Activated naive CD4-positive, alpha-beta T cell treated with anti-CD3 and anti-CD28 coated beads, Interleukin-2, amount 50 U/mL, for 24 hours (primary cell): ENCODE results near the gene OR10G3.

ENCODE experiments used
- H3K27ac Mint-ChIP-seq: one replicate; pipeline ENCODE4 v1.8.0; 2021; ENCODE audit warnings: mild to moderate bottlenecking, mixed read lengths
- H3K27me3 Mint-ChIP-seq: one replicate; pipeline ENCODE4 v1.8.0; 2021; ENCODE audit warnings: mixed read lengths
- H3K36me3 Mint-ChIP-seq: one replicate; pipeline ENCODE4 v1.8.0; 2021; ENCODE audit warnings: mixed read lengths
- H3K4me1 Mint-ChIP-seq: one replicate; pipeline ENCODE4 v1.8.0; 2021; ENCODE audit warnings: mixed read lengths
- H3K4me3 Mint-ChIP-seq: one replicate; pipeline ENCODE4 v1.8.0; 2021; ENCODE audit warnings: mild to moderate bottlenecking, mixed read lengths
- H3K9me3 Mint-ChIP-seq: one replicate; pipeline ENCODE4 v1.8.0; 2021; ENCODE audit warnings: mixed read lengths

OR10G3 gene

DNA sequence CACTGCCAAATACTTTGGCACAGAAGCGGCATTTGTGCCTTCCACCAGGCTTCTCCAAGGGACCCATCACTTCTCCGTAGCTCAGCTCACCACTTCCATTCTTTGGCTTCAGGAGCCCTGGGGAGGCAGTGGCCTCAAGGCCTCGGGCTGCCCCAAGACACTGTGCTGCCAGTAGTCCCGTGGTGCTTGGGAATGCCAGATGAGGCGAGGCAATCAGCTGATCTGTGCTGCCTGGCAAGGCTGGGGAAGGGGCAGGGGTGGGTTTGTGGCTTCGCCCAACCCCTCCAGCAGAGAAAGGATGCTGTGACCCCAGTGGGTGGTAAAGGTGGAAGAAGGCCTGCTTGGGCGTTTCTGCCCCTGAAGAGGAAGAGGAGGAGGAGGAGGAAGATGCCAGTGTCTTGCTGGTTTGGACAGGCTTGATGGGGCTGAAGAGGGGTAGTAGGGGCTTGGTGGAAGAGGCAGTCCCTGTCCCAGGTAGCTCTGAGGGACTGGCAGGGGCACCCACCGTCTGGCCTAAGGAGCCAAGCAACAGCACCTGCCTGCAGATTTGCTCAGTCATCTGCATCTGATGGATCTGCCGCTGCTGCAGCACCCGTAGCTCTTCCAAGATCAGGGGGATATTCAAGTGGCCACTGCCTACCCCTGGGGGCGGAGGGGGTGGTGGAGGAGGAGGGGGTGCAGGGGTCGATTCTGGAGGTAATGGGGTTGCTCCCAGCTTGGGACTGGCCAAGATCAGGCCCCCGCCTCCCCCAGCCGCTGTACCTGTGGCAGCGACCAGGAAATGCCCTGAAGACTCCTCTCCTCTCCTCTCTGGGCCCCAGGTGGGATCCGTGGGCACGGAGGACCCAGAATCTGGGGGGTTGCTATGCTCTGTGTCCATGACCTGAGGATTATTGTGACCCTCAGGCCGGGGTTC lies 55.0 kb downstream of the OR10G3 start:
- Mint-ChIP-seq H3K36me3 (no peaks in the 10 kb centered on the region), H3K27ac (no peak overlapping the region), H3K4me3 (peak overlapping the region; percentile 83), H3K27me3 (no peaks in the 10 kb centered on the region), H3K9me3 (no peaks in the 10 kb centered on the region), H3K4me1 (peaks cover 22% of the 10 kb centered on the region)

DNA sequence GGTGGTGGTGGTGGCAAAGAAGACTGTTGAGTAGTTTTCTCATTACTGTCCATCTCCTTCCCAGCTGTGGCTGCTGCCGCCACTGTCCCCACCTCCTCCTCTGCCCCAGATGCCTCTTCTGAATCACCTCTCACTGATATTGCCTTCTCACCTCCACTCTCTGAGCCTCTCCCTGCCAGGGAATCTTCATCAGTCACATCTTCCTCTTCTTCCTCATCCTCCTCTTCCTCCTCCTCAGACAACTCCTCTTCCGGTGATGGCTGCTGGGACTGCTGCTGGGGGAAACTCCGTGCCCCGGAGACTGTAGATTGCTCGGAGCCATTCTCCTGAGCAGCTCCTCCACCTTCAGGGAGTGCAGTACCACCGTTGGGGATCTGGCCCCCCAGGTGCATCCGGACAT lies 56.7 kb downstream of the OR10G3 start:
- no peak overlapping the region for H3K4me3 Mint-ChIP-seq
- no peaks in the 10 kb centered on the region for H3K27me3 Mint-ChIP-seq
- H3K27ac Mint-ChIP-seq = no peak overlapping the region

DNA sequence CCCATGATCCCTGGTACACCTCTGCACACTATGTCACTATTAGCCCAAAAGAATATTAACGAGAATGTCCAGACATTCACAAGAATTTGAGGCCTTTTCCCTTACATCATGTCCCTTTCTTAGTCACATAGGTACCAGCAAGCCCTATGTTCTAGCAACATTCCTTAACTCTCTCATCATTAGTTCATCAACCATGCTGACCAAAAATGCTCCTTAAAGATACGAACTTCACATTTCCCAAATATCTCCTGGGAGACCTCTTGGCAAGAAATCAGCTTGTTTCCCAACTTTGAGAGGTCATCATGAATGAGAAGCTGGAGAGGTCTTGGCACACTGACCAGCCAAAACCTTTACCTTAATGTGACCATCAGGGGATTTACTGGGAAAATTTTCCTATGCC lies 58.4 kb downstream of the OR10G3 start:
- no peaks in the 10 kb centered on the region for H3K9me3 Mint-ChIP-seq
- no peak overlapping the region for H3K27ac Mint-ChIP-seq
- peaks cover 12% of the 10 kb centered on the region for H3K4me1 Mint-ChIP-seq
- H3K36me3 Mint-ChIP-seq = no peaks in the 10 kb centered on the region
- no peaks in the 10 kb centered on the region for H3K27me3 Mint-ChIP-seq
- H3K4me3 Mint-ChIP-seq = no peak overlapping the region

More for the DNA sequence above, 56.7 kb downstream of the OR10G3 start:
- H3K9me3 Mint-ChIP-seq = no peaks in the 10 kb centered on the region
- H3K36me3 Mint-ChIP-seq = no peaks in the 10 kb centered on the region
- H3K4me1 Mint-ChIP-seq = peaks cover 22% of the 10 kb centered on the region

GRCh38 chr14:21520767-21521166 lies 59.1 kb downstream of the OR10G3 start:
- peaks cover 9% of the 10 kb centered on the region for H3K4me1 Mint-ChIP-seq
- no peak overlapping the region for H3K4me3 Mint-ChIP-seq
- H3K9me3 Mint-ChIP-seq = no peaks in the 10 kb centered on the region
- no peaks in the 10 kb centered on the region for H3K27me3 Mint-ChIP-seq
- H3K27ac Mint-ChIP-seq = no peak overlapping the region
- no peaks in the 10 kb centered on the region for H3K36me3 Mint-ChIP-seq

GRCh38 chr14:21518725-21519124 lies 61.2 kb downstream of the OR10G3 start:
- Mint-ChIP-seq H3K27me3 (no peaks in the 10 kb centered on the region), H3K4me3 (no peak overlapping the region), H3K36me3 (no peaks in the 10 kb centered on the region), H3K9me3 (no peaks in the 10 kb centered on the region), H3K27ac (no peak overlapping the region), H3K4me1 (peaks cover 4% of the 10 kb centered on the region)
